CD4-positive, alpha-beta T cell treated with Interleukin-17A for 4 hours (primary cell): ENCODE data around the gene ANKRD13B.
A peak's percentile ranks its signal among the peaks of the same experiment; 100 is the strongest.
"Not testable (repeated sequence)": the region's sequence is repeated elsewhere in the genome, so short reads cannot be mapped to it uniquely, and the experiment has no call there.

Experiments
- DNase-seq: peaks from one replicate; pipeline ENCODE4 v3.0.0-alpha.2; 2020; ENCODE audit warnings: mixed read lengths

The ANKRD13B gene

GRCh38 chr17:29592850-29593551 lies at the start of gene ANKRD13B:
ANKRD13B (plus strand) TSS chr17:29593132; CDS start chr17:29593622, 490 bp downstream.
- DNase-seq, result peak; percentile 59

GRCh38 chr17:29544066-29544465 lies 48.9 kb upstream of the ANKRD13B start:
- no peak for DNase-seq

GRCh38 chr17:29546085-29546484 lies 46.8 kb upstream of the ANKRD13B start:
- DNase-seq, result no peak

- no peak for DNase-seq
Measured at GRCh38 chr17:29546830-29547229, 46.1 kb upstream of the ANKRD13B start.

- DNase-seq, result no peak
Measured at GRCh38 chr17:29549177-29549923, 43.6 kb upstream of the ANKRD13B start.

- no peak for DNase-seq
Measured at GRCh38 chr17:29555840-29556239, 37.1 kb upstream of the ANKRD13B start.

GRCh38 chr17:29557085-29557738 lies 35.7 kb upstream of the ANKRD13B start:
- no peak for DNase-seq

- DNase-seq, result no peak
Measured at GRCh38 chr17:29557739-29558116, 35.2 kb upstream of the ANKRD13B start.

GRCh38 chr17:29558139-29558538 lies 34.8 kb upstream of the ANKRD13B start:
- DNase-seq, result not testable (repeated sequence)

GRCh38 chr17:29559640-29560039 lies 33.3 kb upstream of the ANKRD13B start:
- DNase-seq, result no peak

GRCh38 chr17:29560316-29560715 lies 32.6 kb upstream of the ANKRD13B start:
- no peak for DNase-seq

- DNase-seq, result no peak
Measured at GRCh38 chr17:29561554-29562517, 31.1 kb upstream of the ANKRD13B start.

- DNase-seq, result no peak
Measured at GRCh38 chr17:29562615-29563014, 30.3 kb upstream of the ANKRD13B start.

GRCh38 chr17:29563816-29564215 lies 29.1 kb upstream of the ANKRD13B start:
- no peak for DNase-seq

GRCh38 chr17:29565643-29566472 lies 27.1 kb upstream of the ANKRD13B start:
- DNase-seq, result peak; percentile 73

- peak; percentile 64 for DNase-seq
Measured at GRCh38 chr17:29566473-29567303, 26.2 kb upstream of the ANKRD13B start, which contains the start of gene ABHD15. ABHD15 (minus strand) TSS chr17:29567037; CDS start chr17:29566966, 71 bp downstream.

GRCh38 chr17:29567304-29567553 lies 25.7 kb upstream of the ANKRD13B start:
- no peak for DNase-seq

GRCh38 chr17:29567554-29568330 lies 25.2 kb upstream of the ANKRD13B start:
- peak; percentile 82 for DNase-seq

- DNase-seq, result peak; percentile 98
Measured at GRCh38 chr17:29568331-29569244, 24.3 kb upstream of the ANKRD13B start, which contains the start of gene TP53I13. TP53I13 (plus strand) TSS chr17:29568701; CDS start chr17:29568759, 58 bp downstream.
